WTC11 (cell line): ENCODE results near the gene IKZF2.

ENCODE experiments used
- ATF3 ChIP-seq: sonication (generic); formaldehyde crosslinking; conservative IDR thresholded peaks from 2 replicates; pipeline ENCODE4 v1.8.1; 2022; ENCODE audit warnings: mild to moderate bottlenecking, missing genetic modification reagents
- CBFB ChIP-seq: sonication (generic); formaldehyde crosslinking; IDR thresholded peaks from 2 replicates; pipeline ENCODE4 v1.8.1; 2022; ENCODE audit warnings: mild to moderate bottlenecking, low read depth, missing genetic modification reagents
- CREB1 ChIP-seq: sonication (generic); formaldehyde crosslinking; IDR thresholded peaks from 2 replicates; pipeline ENCODE4 v1.8.0; 2023; ENCODE audit warnings: mild to moderate bottlenecking, missing genetic modification reagents
- CTCF ChIP-seq: fragments of 200-600 bp; IDR thresholded peaks from 2 replicates; pipeline ENCODE4 v1.8.0; 2022; ENCODE audit warnings: antibody characterized with exemption
- EMX1 ChIP-seq: fragments of 250-450 bp; sonication (Bioruptor Pico); IDR thresholded peaks from 2 replicates; pipeline ENCODE4 v1.8.0; 2021; ENCODE audit warnings: mild to moderate bottlenecking
- ESRRA ChIP-seq: sonication (generic); formaldehyde crosslinking; IDR thresholded peaks from 2 replicates; pipeline ENCODE4 v1.8.1; 2022; ENCODE audit warnings: mild to moderate bottlenecking, missing genetic modification reagents, borderline replicate concordance
- FOXJ3 ChIP-seq: sonication (generic); formaldehyde crosslinking; IDR thresholded peaks from 2 replicates; pipeline ENCODE4 v1.9.0; 2021; ENCODE audit warnings: missing genetic modification reagents, mild to moderate bottlenecking, borderline replicate concordance
- HMGA2 ChIP-seq: fragments of 250-450 bp; sonication (Bioruptor Pico); IDR thresholded peaks from 2 replicates; pipeline ENCODE4 v1.4.0; 2021; ENCODE audit warnings: mild to moderate bottlenecking, moderate library complexity
- HMGXB4 ChIP-seq: sonication (generic); formaldehyde crosslinking; IDR thresholded peaks from 2 replicates; pipeline ENCODE4 v1.8.1; 2023; ENCODE audit warnings: mild to moderate bottlenecking, moderate library complexity, missing genetic modification reagents
- JAZF1 ChIP-seq: fragments of 250-450 bp; sonication (Bioruptor Pico); IDR thresholded peaks from 2 replicates; pipeline ENCODE4 v1.9.0; 2021; ENCODE audit warnings: moderate library complexity, mild to moderate bottlenecking, inconsistent platforms
- MAX ChIP-seq: sonication (generic); formaldehyde crosslinking; IDR thresholded peaks from 2 replicates; pipeline ENCODE4 v1.8.0; 2022; ENCODE audit warnings: mild to moderate bottlenecking, missing genetic modification reagents
- TCF7 ChIP-seq: sonication (generic); formaldehyde crosslinking; IDR thresholded peaks from 2 replicates; pipeline ENCODE4 v1.8.0; 2022; ENCODE audit warnings: mild to moderate bottlenecking, low read depth, missing genetic modification reagents, moderate library complexity
- ZNF138 ChIP-seq: sonication (generic); formaldehyde crosslinking; conservative IDR thresholded peaks from 2 replicates; pipeline ENCODE4 v1.8.1; 2022; ENCODE audit warnings: mild to moderate bottlenecking, moderate library complexity, missing genetic modification reagents
- ZNF219 ChIP-seq: sonication (generic); formaldehyde crosslinking; IDR thresholded peaks from 2 replicates; pipeline ENCODE4 v1.8.0; 2023; ENCODE audit warnings: missing genetic modification reagents, mild to moderate bottlenecking, borderline replicate concordance

- TF ChIP-seq TCF7 (CRISPR knock-in tag), result no peak
- TF ChIP-seq ZNF219 (CRISPR knock-in tag), result no peak
- no peak for TF ChIP-seq EMX1 (CRISPR knock-in tag)
- TF ChIP-seq HMGA2 (CRISPR knock-in tag), result no peak
- no peak for TF ChIP-seq HMGXB4 (CRISPR knock-in tag)
- TF ChIP-seq CBFB (CRISPR knock-in tag), result no peak
- no peak for TF ChIP-seq CTCF
- TF ChIP-seq ATF3 (CRISPR knock-in tag), result no peak
- no peak for TF ChIP-seq MAX (CRISPR knock-in tag)
- no peak for TF ChIP-seq JAZF1 (CRISPR knock-in tag)
- no peak for TF ChIP-seq ZNF138 (CRISPR knock-in tag)
- no peak for TF ChIP-seq ESRRA (CRISPR knock-in tag)
- no peak for TF ChIP-seq CREB1 (CRISPR knock-in tag)
- TF ChIP-seq FOXJ3 (CRISPR knock-in tag), result no peak
Measured at GRCh38 chr2:213147538-213147937, 3.9 kb downstream of the IKZF2 start.
